ENCODE data around the gene HLX. TPM values are rescaled to one million over a fixed set of nuclear protein-coding genes. Genes with fewer than 3 reads are reported as not detected.

Gene HLX
- total and polyA plus RNA-seq, 8 donors: 0.43 to 38.5 (median 3.7) TPM

GRCh38 chr1:220906561-220907334, 27.5 kb downstream of the HLX start:
- no peaks in the 10 kb centered on the region for H3K36me3 ChIP-seq
- no peak for DNase-seq
- intact Hi-C loops (cut with DNase I; ENCODE audit: low total_unique reads): no loop called here
- H3K27ac ChIP-seq: no peak overlapping the region
- no peaks in the 10 kb centered on the region for H3K4me1 ChIP-seq
- TF ChIP-seq, protein P1, sequence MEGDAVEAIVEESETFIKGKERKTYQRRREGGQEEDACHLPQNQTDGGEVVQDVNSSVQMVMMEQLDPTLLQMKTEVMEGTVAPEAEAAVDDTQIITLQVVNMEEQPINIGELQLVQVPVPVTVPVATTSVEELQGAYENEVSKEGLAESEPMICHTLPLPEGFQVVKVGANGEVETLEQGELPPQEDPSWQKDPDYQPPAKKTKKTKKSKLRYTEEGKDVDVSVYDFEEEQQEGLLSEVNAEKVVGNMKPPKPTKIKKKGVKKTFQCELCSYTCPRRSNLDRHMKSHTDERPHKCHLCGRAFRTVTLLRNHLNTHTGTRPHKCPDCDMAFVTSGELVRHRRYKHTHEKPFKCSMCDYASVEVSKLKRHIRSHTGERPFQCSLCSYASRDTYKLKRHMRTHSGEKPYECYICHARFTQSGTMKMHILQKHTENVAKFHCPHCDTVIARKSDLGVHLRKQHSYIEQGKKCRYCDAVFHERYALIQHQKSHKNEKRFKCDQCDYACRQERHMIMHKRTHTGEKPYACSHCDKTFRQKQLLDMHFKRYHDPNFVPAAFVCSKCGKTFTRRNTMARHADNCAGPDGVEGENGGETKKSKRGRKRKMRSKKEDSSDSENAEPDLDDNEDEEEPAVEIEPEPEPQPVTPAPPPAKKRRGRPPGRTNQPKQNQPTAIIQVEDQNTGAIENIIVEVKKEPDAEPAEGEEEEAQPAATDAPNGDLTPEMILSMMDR (IDR thresholded peaks at IDR 0.05): no peak
- H3K27me3 ChIP-seq: peaks cover 0 to 13% (median 0%) of the 10 kb centered on the region in 3 donors
- WGBS, 5 donors: 48 to 58% (median 52%) methylated on average over 2 of the region's 2 CpGs
- H3K9me3 ChIP-seq: no peaks in the 10 kb centered on the region
- H3K4me3 ChIP-seq: no peak overlapping the region

GRCh38 chr1:220908757-220909156, 29.5 kb downstream of the HLX start:
- Histone ChIP-seq H3K4me3 (no peak overlapping the region), H3K36me3 (no peaks in the 10 kb centered on the region), H3K27ac (no peak overlapping the region), H3K4me1 (no peaks in the 10 kb centered on the region), H3K27me3 (peaks cover 0 to 18% (median 0%) of the 10 kb centered on the region in 3 donors), H3K9me3 (no peaks in the 10 kb centered on the region)
- intact Hi-C loops (cut with DNase I; ENCODE audit: low total_unique reads): no loop called here
- DNase-seq: no peak
- 39 to 51% (median 41%) methylated on average over 2 of the region's 2 CpGs for WGBS, 5 donors
- TF ChIP-seq, protein P1 (IDR thresholded peaks at IDR 0.05): peak in 1 of 7 experiments; percentile 7
- no peak for TF ChIP-seq POLR2AphosphoS5 (IDR thresholded peaks at IDR 0.05)

GRCh38 chr1:220910021-220910420, 30.8 kb downstream of the HLX start:
- H3K9me3 ChIP-seq: no peaks in the 10 kb centered on the region
- H3K27me3 ChIP-seq: peaks cover 0 to 19% (median 0%) of the 10 kb centered on the region in 3 donors
- no peak overlapping the region for H3K4me3 ChIP-seq
- TF ChIP-seq, protein P1 (IDR thresholded peaks at IDR 0.05): no peak
- TF ChIP-seq POLR2AphosphoS5 (IDR thresholded peaks at IDR 0.05) (no peak), EP300 (IDR thresholded peaks at IDR 0.05) (no peak), POLR2A (IDR thresholded peaks at IDR 0.05) (no peak)
- no peaks in the 10 kb centered on the region for H3K4me1 ChIP-seq
- no peak for DNase-seq
- WGBS, 5 donors: 63 to 94% (median 85%) methylated on average over 5 of the region's 5 CpGs
- intact Hi-C loops (cut with DNase I; ENCODE audit: low total_unique reads): no loop called here
- no peak overlapping the region for H3K27ac ChIP-seq
- H3K36me3 ChIP-seq: no peaks in the 10 kb centered on the region

DNA sequence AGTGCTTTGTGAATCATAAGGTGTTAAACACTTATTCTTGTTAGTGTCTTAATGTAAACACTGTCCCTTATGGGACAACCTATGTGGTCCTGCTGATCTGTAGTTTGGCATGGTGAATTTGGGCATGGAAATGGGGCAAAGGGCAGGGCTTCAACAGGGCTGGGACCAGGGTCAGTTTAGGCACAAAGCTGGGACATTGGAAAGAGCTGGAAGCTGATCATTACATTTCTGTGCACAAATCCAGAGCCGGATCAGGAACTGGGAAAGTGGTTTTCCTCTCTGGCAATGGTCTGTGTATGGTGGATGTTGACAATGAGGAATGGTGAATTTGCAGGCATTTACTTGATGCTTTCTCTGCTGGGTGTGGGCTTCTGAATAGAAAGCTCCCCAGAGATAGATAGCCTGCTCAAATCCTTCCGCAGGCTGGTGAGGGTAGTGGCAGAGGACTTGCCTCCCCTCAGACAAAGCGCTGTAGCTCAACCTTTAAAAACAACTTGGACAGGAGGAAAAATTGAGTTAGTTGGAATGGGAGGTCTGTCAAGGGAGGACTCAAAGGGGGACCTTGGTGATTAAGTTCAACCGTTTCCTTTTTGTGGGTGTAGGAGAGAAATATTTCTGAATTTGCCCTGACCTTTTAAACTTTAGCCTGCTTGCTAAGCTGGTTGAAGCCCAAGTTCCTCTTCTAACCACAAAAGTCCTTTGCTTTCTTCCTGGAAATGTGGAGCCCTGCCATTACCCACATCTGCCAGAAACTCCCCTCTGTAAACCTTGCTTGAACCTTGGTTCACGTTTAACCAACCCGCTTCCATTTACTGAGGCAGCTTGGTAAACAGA, 35.3 kb downstream of the HLX start:
- 50 to 67% (median 59%) methylated on average over 6 of the region's 6 CpGs for WGBS, 5 donors
- Histone ChIP-seq H3K4me3 (no peak overlapping the region), H3K36me3 (no peaks in the 10 kb centered on the region), H3K27me3 (peaks cover 0 to 24% (median 0%) of the 10 kb centered on the region in 3 donors), H3K4me1 (no peaks in the 10 kb centered on the region), H3K9me3 (no peaks in the 10 kb centered on the region), H3K27ac (no peak overlapping the region)
- TF ChIP-seq, protein P1 (IDR thresholded peaks at IDR 0.05): no peak
- TF ChIP-seq POLR2A (IDR thresholded peaks at IDR 0.05) (no peak), POLR2AphosphoS5 (IDR thresholded peaks at IDR 0.05) (no peak), EP300 (IDR thresholded peaks at IDR 0.05) (no peak)
- intact Hi-C loops (cut with DNase I; ENCODE audit: low total_unique reads): no loop called here
- DNase-seq: no peak

Measured in stomach (tissue), 9 donors.